GM12872 (cell line): ENCODE data around the gene HBB.

Experiments used
- CTCF ChIP-seq: IDR thresholded peaks from 3 replicates; pipeline ENCODE4 v1.5.1; 2011; ENCODE audit warnings: low read depth, mild to moderate bottlenecking, low read length, moderate library complexity; ENCODE audit not compliant: insufficient read depth

Gene HBB

DNA sequence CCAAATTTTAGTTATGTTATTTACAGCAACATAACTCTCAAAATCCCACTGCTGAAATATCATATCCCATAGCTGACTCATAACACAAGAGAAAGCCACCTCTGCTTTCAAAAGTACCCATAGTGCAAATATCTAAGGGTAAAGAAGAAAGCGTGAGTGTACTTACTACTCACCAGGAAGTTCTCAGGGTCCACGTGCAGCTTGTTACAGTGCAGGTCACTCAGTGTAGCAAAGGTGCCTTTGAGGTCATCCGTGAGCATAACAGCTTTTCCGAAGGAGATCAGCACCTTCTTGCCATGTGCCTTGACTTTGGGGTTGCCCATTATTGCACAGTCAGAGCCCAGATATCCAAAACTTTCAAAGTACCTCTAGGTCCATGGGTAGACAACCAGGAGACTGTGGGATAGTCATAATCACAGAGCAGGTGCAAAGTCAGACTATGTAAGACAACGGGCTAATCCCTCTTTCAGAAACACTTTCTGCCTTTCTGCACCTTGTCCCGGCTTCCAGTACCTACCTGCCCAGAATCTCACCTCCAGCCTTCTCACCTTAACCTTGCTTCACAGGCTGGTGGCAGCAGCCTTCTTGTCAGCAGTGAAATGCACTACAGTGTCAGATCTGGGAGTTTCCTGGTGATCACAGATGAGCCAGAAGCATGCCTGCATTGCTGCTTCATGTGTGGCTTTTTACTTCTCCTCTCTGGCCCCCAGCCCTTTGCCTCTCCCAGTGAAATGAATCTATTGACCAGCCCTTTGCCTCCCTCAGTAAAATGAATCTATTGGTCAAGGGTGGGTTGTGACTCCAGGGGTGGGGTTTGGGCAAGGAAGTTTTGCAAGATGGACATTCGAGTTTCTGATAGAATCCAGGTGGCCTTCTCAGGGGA lies 16.3 kb upstream of the HBB start:
- TF ChIP-seq CTCF = no peak

DNA sequence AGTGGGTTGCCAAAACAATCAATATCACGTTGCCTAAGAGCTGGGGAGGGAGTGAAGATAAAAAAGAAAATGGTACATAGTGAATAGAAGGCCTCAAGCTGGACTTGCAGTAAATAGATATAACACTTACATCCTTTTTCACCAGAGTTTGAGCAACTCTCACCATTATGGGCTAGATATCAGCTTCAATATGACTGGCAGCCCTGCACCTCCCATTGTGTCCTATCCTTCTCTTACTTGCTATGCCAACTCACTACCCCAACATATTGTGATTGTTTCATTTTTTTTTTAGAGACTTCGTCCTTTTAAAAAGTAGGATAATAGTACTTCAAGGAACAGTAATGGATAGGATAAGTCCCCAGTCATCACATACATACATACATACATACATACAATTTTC lies 15.3 kb upstream of the HBB start:
- no peak for TF ChIP-seq CTCF

DNA sequence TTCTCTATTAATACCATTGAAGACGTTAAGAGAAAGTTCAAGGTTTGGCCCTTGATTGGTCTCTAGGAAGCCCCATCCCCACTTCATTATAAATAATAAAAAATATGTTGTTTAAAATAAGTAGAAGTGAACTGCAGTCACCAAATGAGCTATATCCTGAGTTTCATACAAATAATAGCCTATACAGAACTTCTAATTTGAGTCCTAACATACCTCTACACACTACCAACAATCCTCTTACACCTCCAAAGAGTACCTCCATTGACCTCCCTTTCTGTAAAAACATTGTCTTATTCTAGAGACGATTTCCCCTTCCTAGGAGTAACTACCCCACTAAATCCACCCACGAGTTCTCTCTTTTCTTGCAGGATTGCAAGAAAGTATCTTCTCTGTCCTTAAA lies 14.6 kb upstream of the HBB start:
- TF ChIP-seq CTCF = no peak

GRCh38 chr11:5240458-5240857 lies 13.6 kb upstream of the HBB start:
- TF ChIP-seq CTCF = no peak

DNA sequence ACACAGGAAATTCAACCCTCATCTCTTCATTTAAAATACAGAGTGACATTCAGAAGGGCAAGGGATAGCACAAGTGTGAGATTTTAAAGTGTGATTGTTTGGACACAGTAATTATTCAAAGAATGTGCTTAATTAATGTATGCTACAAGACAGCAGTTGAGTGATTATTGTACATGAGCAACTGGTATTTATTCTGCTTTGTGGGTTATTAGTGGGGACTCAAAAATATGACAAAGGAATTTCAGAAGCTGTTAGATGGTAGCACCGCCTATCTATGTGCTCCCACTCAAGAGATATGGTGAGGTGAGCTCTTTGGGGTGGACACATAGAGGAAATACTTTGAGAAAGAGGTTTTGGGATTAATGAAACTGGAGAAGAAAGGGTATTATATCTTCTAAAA lies 13.2 kb upstream of the HBB start:
- TF ChIP-seq CTCF = no peak

DNA sequence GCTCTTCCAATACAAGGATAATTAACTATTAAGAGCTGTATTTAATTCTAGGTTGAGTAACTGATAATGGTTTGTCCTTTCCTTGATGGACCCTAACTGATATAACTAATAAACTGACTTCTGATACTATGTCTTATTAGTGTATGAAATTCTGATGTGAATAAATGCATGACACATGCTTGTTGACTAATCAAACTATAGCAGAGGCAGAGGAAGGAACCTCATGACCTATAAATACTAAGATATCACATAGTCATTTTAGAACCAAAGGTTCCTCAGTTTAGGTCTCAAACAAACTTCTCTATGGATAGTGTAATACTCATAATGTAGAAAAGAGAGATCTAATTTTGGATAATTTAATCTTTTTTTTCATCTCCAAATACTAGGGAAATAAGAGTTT lies 12.2 kb upstream of the HBB start:
- no peak for TF ChIP-seq CTCF

DNA sequence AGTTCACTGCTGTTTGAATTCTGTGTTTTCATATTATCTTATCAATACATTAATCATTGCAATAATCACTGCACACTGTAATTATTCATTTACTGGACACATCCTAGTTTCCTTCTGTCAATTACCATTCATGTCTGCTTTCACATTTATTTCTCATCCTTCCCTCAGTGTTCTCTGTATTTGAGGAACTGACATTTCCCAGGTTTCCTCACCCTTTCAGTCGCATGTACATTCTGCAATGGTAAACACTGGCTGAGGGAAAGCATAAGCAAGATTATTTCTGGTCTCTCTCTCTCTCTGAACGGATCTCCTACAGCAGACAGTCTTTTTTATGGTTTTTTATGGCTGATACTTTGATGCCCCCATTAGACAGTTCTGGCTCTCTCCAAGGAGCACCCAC lies 11.6 kb upstream of the HBB start:
- no peak for TF ChIP-seq CTCF

DNA sequence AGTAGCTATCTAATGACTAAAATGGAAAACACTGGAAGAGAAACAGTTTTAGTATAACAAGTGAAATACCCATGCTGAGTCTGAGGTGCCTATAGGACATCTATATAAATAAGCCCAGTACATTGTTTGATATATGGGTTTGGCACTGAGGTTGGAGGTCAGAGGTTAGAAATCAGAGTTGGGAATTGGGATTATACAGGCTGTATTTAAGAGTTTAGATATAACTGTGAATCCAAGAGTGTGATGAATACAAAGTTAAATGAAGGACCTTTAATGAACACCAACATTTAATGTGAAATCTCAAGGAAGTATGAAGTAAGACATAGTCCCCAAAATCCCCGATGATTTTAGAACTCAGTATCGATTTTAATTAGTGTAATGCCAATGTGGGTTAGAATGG lies 10.5 kb upstream of the HBB start:
- no peak for TF ChIP-seq CTCF
